ENCODE data around the gene NRSN2. TPM values are rescaled to one million over a fixed set of nuclear protein-coding genes. Genes with fewer than 3 reads are reported as not detected.

The NRSN2 gene
- polyA plus RNA-seq, 1 of the 3 experiments (the other 2 are of a cell fraction), result 146 TPM

- H3K27ac ChIP-seq (ENCODE audit: low read depth in 2 of 2, low read length in 1 of 2), result peak overlapping the region; percentile 97 to 99
- no peaks in the 10 kb centered on the region for H3K9me3 ChIP-seq
- 18% methylated on average over 6 of the region's 6 CpGs for WGBS (ENCODE audit: low lambda C conversion rate)
- no peaks in the 10 kb centered on the region for H3K9me2 ChIP-seq
- peak overlapping the region; percentile 81 for H3K9ac ChIP-seq
- H3K4me2 ChIP-seq, result peak overlapping the region; percentile 81
- no peaks in the 10 kb centered on the region for H3K79me2 ChIP-seq (ENCODE audit: insufficient read depth)
- H3K4me3 ChIP-seq (ENCODE audit: low read depth in 2 of 2, low read length in 1 of 2), result peak overlapping the region; percentile 53 to 69
- H3K4me1 ChIP-seq (ENCODE audit: control insufficient read depth in 1 of 2, insufficient read depth in 2 of 2, low read depth in 1 of 2, low read length in 1 of 2), result peaks cover 15 to 26% of the 10 kb centered on the region in 2 experiments; a peak in 2 of 4 replicates
- peak overlapping the region; percentile 86 for H2AFZ ChIP-seq (ENCODE audit: low read depth)
- no peaks in the 10 kb centered on the region for H3K27me3 ChIP-seq (ENCODE audit: insufficient read depth)
- H3K36me3 ChIP-seq (replicated peaks in 1 of 2; ENCODE audit: control insufficient read depth in 1 of 2, insufficient read depth in 2 of 2, low read length in 1 of 2), result no peaks in the 10 kb centered on the region
- peaks cover 6% of the 10 kb centered on the region for H3F3A ChIP-seq (replicated peaks; ENCODE audit: insufficient read depth)
- no peaks in the 10 kb centered on the region for H4K20me1 ChIP-seq (ENCODE audit: insufficient read depth)
- POLR2A ChIA-PET, result interaction anchor here (1.6 to 2.9 kb wide), 2 partner anchors 11 to 16 kb away, joined by 15 to 23 read pairs; partner anchors contain the start of genes SOX12 and ZCCHC3
- peak; percentile 34 for DNase-seq
- TF ChIP-seq EP300 (IDR thresholded peaks at IDR 0.05; ENCODE audit: borderline replicate concordance in 1 of 2, low read depth in 1 of 2, low read length in 1 of 2) (no peak), TEAD4 (IDR thresholded peaks at IDR 0.05; ENCODE audit: borderline replicate concordance, insufficient read depth) (no peak), POLR2AphosphoS5 (IDR thresholded peaks at IDR 0.05; ENCODE audit: low read depth, low read length) (no peak), GABPA (IDR thresholded peaks at IDR 0.05; ENCODE audit: low read depth) (no peak), RXRA (IDR thresholded peaks at IDR 0.05; ENCODE audit: borderline replicate concordance, low read depth) (no peak), REST (IDR thresholded peaks at IDR 0.05; ENCODE audit: low read depth, low read length) (no peak), FOXJ3 (CRISPR knock-in tag; IDR thresholded peaks at IDR 0.05) (no peak), RCOR1 (IDR thresholded peaks at IDR 0.05; ENCODE audit: low read length) (0 out of 2 replicates have a peak, but pooled peaks have one; percentile 9), RAD21 (IDR thresholded peaks at IDR 0.05; ENCODE audit: low read length) (peak; percentile 42), NFIC (IDR thresholded peaks at IDR 0.05; ENCODE audit: borderline replicate concordance) (no peak)
- TF ChIP-seq, protein P1, sequence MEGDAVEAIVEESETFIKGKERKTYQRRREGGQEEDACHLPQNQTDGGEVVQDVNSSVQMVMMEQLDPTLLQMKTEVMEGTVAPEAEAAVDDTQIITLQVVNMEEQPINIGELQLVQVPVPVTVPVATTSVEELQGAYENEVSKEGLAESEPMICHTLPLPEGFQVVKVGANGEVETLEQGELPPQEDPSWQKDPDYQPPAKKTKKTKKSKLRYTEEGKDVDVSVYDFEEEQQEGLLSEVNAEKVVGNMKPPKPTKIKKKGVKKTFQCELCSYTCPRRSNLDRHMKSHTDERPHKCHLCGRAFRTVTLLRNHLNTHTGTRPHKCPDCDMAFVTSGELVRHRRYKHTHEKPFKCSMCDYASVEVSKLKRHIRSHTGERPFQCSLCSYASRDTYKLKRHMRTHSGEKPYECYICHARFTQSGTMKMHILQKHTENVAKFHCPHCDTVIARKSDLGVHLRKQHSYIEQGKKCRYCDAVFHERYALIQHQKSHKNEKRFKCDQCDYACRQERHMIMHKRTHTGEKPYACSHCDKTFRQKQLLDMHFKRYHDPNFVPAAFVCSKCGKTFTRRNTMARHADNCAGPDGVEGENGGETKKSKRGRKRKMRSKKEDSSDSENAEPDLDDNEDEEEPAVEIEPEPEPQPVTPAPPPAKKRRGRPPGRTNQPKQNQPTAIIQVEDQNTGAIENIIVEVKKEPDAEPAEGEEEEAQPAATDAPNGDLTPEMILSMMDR (IDR thresholded peaks at IDR 0.05), result no peak; the same call in 1 of the 2 replicates
- CTCF ChIA-PET, result interaction anchor here (0.9 to 4.0 kb wide), 6 partner anchors 10 to 21 kb away, joined by 3 to 21 read pairs (median 7); partner anchors contain the start of genes SOX12 and ZCCHC3
Observed at GRCh38 chr20:309306-309840, 37.5 kb upstream of the NRSN2 start.
